ENCODE results near the gene FAM181A. TPM values are rescaled to one million over a fixed set of nuclear protein-coding genes. Genes with fewer than 3 reads are reported as not detected.

FAM181A gene
- total and polyA plus RNA-seq, 2 experiments from 2014 or later = not detected

DNA sequence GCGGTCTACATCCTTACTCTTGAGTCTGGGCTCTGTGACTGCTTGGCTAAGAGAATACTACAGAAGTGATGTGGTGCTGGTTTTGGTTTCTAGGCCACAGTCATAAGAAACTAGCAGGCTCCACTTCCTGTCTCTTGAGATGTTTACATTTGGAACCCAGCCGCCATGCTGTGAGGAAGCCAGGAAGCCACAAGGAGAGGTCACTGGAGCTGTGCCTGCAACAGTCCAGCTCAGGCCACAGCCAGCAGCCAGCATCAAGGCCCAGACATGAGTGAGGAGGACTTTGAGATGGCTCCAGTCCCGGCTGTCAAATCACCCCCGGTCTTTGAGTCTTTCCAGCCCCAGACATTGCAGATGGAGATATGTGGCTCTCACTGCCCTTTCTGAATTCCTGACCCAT lies 12.9 kb upstream of the FAM181A start:
- in situ Hi-C loops (cut with MboI) = no loop called here
- H3K27me3 ChIP-seq (replicated peaks; ENCODE audit: insufficient read depth) = no peaks in the 10 kb centered on the region

DNA sequence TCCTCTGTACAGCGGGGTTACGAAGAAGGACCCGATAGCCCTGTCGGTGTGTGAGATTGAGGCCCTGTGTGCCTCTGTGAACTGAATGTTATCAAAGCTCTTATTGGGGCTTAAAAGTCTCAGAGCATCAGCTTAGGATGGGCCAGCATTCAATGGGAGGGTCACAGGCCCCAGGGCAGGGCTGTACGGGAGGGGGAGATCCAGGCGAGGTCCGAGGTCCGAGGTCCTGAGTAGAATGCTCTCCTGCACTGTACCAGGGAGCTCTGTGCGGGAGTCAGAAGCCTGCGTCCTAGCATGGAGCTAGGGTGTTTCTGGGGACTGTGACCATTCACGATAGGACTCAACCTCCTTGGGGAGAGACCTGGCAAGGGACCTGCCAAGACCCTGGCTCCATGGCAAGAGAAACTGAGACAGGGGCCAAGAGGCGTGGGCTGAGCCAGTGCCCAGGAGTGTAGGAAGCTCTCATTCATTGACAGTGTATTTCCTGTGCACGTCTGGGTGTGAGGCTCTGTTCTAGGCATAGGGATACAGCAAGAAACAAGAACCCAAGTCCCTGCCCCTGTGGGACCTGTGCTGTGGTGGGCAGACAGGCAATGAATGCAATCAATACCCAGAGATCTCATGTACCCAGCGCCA lies 12.0 kb upstream of the FAM181A start:
- H3K4me2 ChIP-seq (ENCODE audit: unreplicated experiment) = no peak overlapping the region
- DNase-seq = no peak
- TF ChIP-seq EZH2phosphoT487 (IDR thresholded peaks at IDR 0.05; ENCODE audit: insufficient read depth, low read depth) = no peak
- TF ChIP-seq EZH2 (IDR thresholded peaks at IDR 0.05; ENCODE audit: insufficient read depth, poor library complexity, severe bottlenecking) = no peak
- in situ Hi-C loops (cut with MboI) = no loop called here
- no peaks in the 10 kb centered on the region for H3K36me3 ChIP-seq (ENCODE audit: low read depth)
- no peak overlapping the region for H3K9ac ChIP-seq
- WGBS, 2 experiments (ENCODE audit: low coverage in 1 of 2, low lambda C conversion rate in 2 of 2, missing lambda C conversion rate in 2 of 2) = 64 to 66% methylated on average over 14 of the region's 14 CpGs
- no peak overlapping the region for H2AFZ ChIP-seq
- H3K4me1 ChIP-seq (ENCODE audit: insufficient read depth) = no peaks in the 10 kb centered on the region
- H3K27ac ChIP-seq = no peak overlapping the region
- H3K9me3 ChIP-seq (ENCODE audit: low read depth) = no peaks in the 10 kb centered on the region
- no peaks in the 10 kb centered on the region for H3F3A ChIP-seq (ENCODE audit: insufficient read depth)
- H3K27me3 ChIP-seq (replicated peaks; ENCODE audit: insufficient read depth) = no peaks in the 10 kb centered on the region
- H3K9me2 ChIP-seq (ENCODE audit: insufficient read depth) = no peaks in the 10 kb centered on the region
- H3K79me2 ChIP-seq (ENCODE audit: insufficient read depth) = no peaks in the 10 kb centered on the region
- H4K20me1 ChIP-seq (ENCODE audit: insufficient read depth) = no peaks in the 10 kb centered on the region
- no peak overlapping the region for H3K4me3 ChIP-seq

More for the DNA sequence above, 12.9 kb upstream of the FAM181A start:
- no peak overlapping the region for H3K4me2 ChIP-seq (ENCODE audit: unreplicated experiment)
- H3K9me2 ChIP-seq (ENCODE audit: insufficient read depth) = no peaks in the 10 kb centered on the region
- WGBS, 2 experiments (ENCODE audit: low coverage in 1 of 2, low lambda C conversion rate in 2 of 2, missing lambda C conversion rate in 2 of 2) = 87 to 89% methylated on average over 4 of the region's 4 CpGs
- no peaks in the 10 kb centered on the region for H3F3A ChIP-seq (ENCODE audit: insufficient read depth)
- H3K4me1 ChIP-seq (ENCODE audit: insufficient read depth) = no peaks in the 10 kb centered on the region
- no peaks in the 10 kb centered on the region for H4K20me1 ChIP-seq (ENCODE audit: insufficient read depth)
- H3K4me3 ChIP-seq = no peak overlapping the region
- no peak for DNase-seq
- no peaks in the 10 kb centered on the region for H3K36me3 ChIP-seq (ENCODE audit: low read depth)
- H3K27ac ChIP-seq = no peak overlapping the region
- H2AFZ ChIP-seq = no peak overlapping the region
- no peaks in the 10 kb centered on the region for H3K79me2 ChIP-seq (ENCODE audit: insufficient read depth)
- no peaks in the 10 kb centered on the region for H3K9me3 ChIP-seq (ENCODE audit: low read depth)
- no peak overlapping the region for H3K9ac ChIP-seq
- TF ChIP-seq EZH2 (IDR thresholded peaks at IDR 0.05; ENCODE audit: insufficient read depth, poor library complexity, severe bottlenecking) = no peak
- TF ChIP-seq EZH2phosphoT487 (IDR thresholded peaks at IDR 0.05; ENCODE audit: insufficient read depth, low read depth) = no peak

DNA sequence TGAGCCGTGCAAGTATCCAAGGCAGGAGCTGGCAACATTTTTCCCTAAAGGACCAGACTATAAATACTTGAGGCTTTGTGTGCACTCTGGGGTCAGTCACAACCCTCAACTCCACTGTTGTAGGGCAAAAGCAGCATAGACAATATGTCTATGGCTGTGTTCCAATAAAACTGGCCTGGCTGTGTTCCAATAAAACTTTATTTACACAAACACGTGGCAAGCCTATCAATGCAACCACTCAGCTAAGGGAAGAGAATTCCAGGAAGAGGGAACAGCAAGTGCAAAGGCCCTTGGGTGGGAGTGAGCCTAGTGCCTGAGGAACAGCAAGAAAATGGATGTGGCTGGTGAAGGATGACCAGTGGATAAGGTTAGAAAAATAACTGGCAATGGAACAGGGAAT lies 11.3 kb upstream of the FAM181A start:
- H3K9me3 ChIP-seq (ENCODE audit: low read depth) = no peaks in the 10 kb centered on the region
- no peak overlapping the region for H3K4me3 ChIP-seq
- WGBS, 2 experiments (ENCODE audit: low coverage in 1 of 2, low lambda C conversion rate in 2 of 2, missing lambda C conversion rate in 2 of 2) = 10 to 17% methylated on average over 2 of the region's 2 CpGs
- no peak for DNase-seq
- no peaks in the 10 kb centered on the region for H3K4me1 ChIP-seq (ENCODE audit: insufficient read depth)
- H3K4me2 ChIP-seq (ENCODE audit: unreplicated experiment) = no peak overlapping the region
- no peaks in the 10 kb centered on the region for H3K79me2 ChIP-seq (ENCODE audit: insufficient read depth)
- H3K9ac ChIP-seq = no peak overlapping the region
- TF ChIP-seq EZH2phosphoT487 (IDR thresholded peaks at IDR 0.05; ENCODE audit: insufficient read depth, low read depth) = no peak
- TF ChIP-seq EZH2 (IDR thresholded peaks at IDR 0.05; ENCODE audit: insufficient read depth, poor library complexity, severe bottlenecking) = no peak
- no peaks in the 10 kb centered on the region for H3K36me3 ChIP-seq (ENCODE audit: low read depth)
- no peaks in the 10 kb centered on the region for H3F3A ChIP-seq (ENCODE audit: insufficient read depth)
- H3K27me3 ChIP-seq (replicated peaks; ENCODE audit: insufficient read depth) = no peaks in the 10 kb centered on the region
- no peak overlapping the region for H3K27ac ChIP-seq
- no peaks in the 10 kb centered on the region for H4K20me1 ChIP-seq (ENCODE audit: insufficient read depth)
- no peaks in the 10 kb centered on the region for H3K9me2 ChIP-seq (ENCODE audit: insufficient read depth)
- no peak overlapping the region for H2AFZ ChIP-seq
- in situ Hi-C loops (cut with MboI) = no loop called here

DNA sequence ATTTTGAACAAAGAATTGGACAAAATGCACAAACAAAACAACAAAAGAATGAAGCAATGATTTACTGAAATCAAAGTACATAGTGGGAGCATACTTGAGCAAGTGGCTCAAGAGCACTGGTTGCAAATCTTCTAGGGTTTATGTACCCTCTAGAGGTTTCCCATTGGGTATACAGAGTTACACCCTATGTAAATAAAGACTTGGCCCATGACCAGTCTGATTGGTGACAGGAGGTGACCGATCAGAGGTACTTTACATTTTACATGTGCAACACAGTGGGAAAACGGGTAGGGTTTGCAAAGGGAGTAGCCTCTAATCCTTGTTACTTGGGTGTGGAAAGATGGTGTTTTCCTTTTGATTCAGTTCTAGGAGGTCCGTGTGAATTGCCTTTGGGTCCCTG lies 10.6 kb upstream of the FAM181A start:
- H2AFZ ChIP-seq = no peak overlapping the region
- no peak overlapping the region for H3K9ac ChIP-seq
- H3K9me3 ChIP-seq (ENCODE audit: low read depth) = no peaks in the 10 kb centered on the region
- DNase-seq = no peak
- H4K20me1 ChIP-seq (ENCODE audit: insufficient read depth) = no peaks in the 10 kb centered on the region
- H3K27me3 ChIP-seq (replicated peaks; ENCODE audit: insufficient read depth) = no peaks in the 10 kb centered on the region
- H3K27ac ChIP-seq = no peak overlapping the region
- H3F3A ChIP-seq (ENCODE audit: insufficient read depth) = no peaks in the 10 kb centered on the region
- in situ Hi-C loops (cut with MboI) = no loop called here
- H3K4me2 ChIP-seq (ENCODE audit: unreplicated experiment) = no peak overlapping the region
- no peaks in the 10 kb centered on the region for H3K9me2 ChIP-seq (ENCODE audit: insufficient read depth)
- H3K36me3 ChIP-seq (ENCODE audit: low read depth) = no peaks in the 10 kb centered on the region
- no peaks in the 10 kb centered on the region for H3K4me1 ChIP-seq (ENCODE audit: insufficient read depth)
- 17 to 31% methylated on average over 3 of the region's 3 CpGs for WGBS, 2 experiments (ENCODE audit: low coverage in 1 of 2, low lambda C conversion rate in 2 of 2, missing lambda C conversion rate in 2 of 2)
- H3K79me2 ChIP-seq (ENCODE audit: insufficient read depth) = no peaks in the 10 kb centered on the region
- H3K4me3 ChIP-seq = no peak overlapping the region
- TF ChIP-seq EZH2 (IDR thresholded peaks at IDR 0.05; ENCODE audit: insufficient read depth, poor library complexity, severe bottlenecking) = no peak
- TF ChIP-seq EZH2phosphoT487 (IDR thresholded peaks at IDR 0.05; ENCODE audit: insufficient read depth, low read depth) = no peak
